ENCODE results near the gene CAMK2D.
"Not testable (repeated sequence)": the region's sequence is repeated elsewhere in the genome, so short reads cannot be mapped to it uniquely, and the experiment has no call there.

The CAMK2D gene

GRCh38 chr4:113763923-113764322 is 2.4 kb upstream of the CAMK2D start:
- H3K9me3 ChIP-seq (ENCODE audit: control insufficient read depth, insufficient read depth, low read length); H3K4me3 ChIP-seq (ENCODE audit: low read length); H3K27ac ChIP-seq (ENCODE audit: low read length); H3K36me3 ChIP-seq (ENCODE audit: control insufficient read depth, insufficient read depth, low read length); H3K27me3 ChIP-seq (ENCODE audit: control insufficient read depth, insufficient read depth, low read length); DNase-seq (ENCODE audit: low read depth, low spot score); H3K4me1 ChIP-seq (ENCODE audit: control insufficient read depth, insufficient read depth, low read length): not testable (repeated sequence)
- WGBS (ENCODE audit: insufficient coverage, insufficient read length), result no CpG with 5 or more reads among the region's 12 CpGs

DNA sequence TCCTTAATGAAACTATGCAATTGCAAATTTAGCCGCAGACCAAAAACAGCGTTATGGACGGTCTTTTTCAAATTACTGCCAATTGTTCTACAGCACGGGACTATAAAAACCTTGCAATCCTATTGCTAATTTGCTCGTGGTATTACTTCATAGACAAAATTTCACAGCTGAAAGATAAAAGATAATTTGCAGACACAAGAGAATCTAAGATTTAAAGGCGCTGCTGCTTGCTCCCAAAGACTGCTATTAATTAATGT is 1.4 kb upstream of the CAMK2D start:
- Histone ChIP-seq H3K4me1 (ENCODE audit: control insufficient read depth, insufficient read depth, low read length) (peaks cover 2% of the 10 kb centered on the region; the same call in 1 of the 2 replicates), H3K9me3 (ENCODE audit: control insufficient read depth, insufficient read depth, low read length) (no peaks in the 10 kb centered on the region), H3K4me3 (ENCODE audit: low read length) (peak overlapping the region; percentile 8; the same call in 1 of the 2 replicates), H3K36me3 (ENCODE audit: control insufficient read depth, insufficient read depth, low read length) (no peaks in the 10 kb centered on the region), H3K27me3 (ENCODE audit: control insufficient read depth, insufficient read depth, low read length) (peaks cover 3% of the 10 kb centered on the region; the same call in 1 of the 2 replicates), H3K27ac (ENCODE audit: low read length) (no peak overlapping the region)
- no CpG with 5 or more reads among the region's 6 CpGs for WGBS (ENCODE audit: insufficient coverage, insufficient read length)
- no peak for DNase-seq (ENCODE audit: low read depth, low spot score)

- H3K9me3 ChIP-seq (ENCODE audit: control insufficient read depth, insufficient read depth, low read length), result no peaks in the 10 kb centered on the region
- H3K36me3 ChIP-seq (ENCODE audit: control insufficient read depth, insufficient read depth, low read length), result no peaks in the 10 kb centered on the region
- no CpG with 5 or more reads among the region's 38 CpGs for WGBS (ENCODE audit: insufficient coverage, insufficient read length)
- H3K27ac ChIP-seq (ENCODE audit: low read length), result no peak overlapping the region
- H3K4me1 ChIP-seq (ENCODE audit: control insufficient read depth, insufficient read depth, low read length), result peaks cover 2% of the 10 kb centered on the region; the same call in 1 of the 2 replicates
- H3K27me3 ChIP-seq (ENCODE audit: control insufficient read depth, insufficient read depth, low read length), result peaks cover 3% of the 10 kb centered on the region; the same call in 1 of the 2 replicates
- peak overlapping the region; percentile 60; the same call in 1 of the 2 replicates for H3K4me3 ChIP-seq (ENCODE audit: low read length)
- peak; percentile 99 for DNase-seq (ENCODE audit: low read depth, low spot score)
Observed at GRCh38 chr4:113762186-113763028, 869 bp upstream of the CAMK2D start.

- Histone ChIP-seq H3K36me3 (ENCODE audit: control insufficient read depth, insufficient read depth, low read length) (no peaks in the 10 kb centered on the region), H3K27me3 (ENCODE audit: control insufficient read depth, insufficient read depth, low read length) (peaks cover 3% of the 10 kb centered on the region; the same call in 1 of the 2 replicates), H3K27ac (ENCODE audit: low read length) (no peak overlapping the region), H3K9me3 (ENCODE audit: control insufficient read depth, insufficient read depth, low read length) (no peaks in the 10 kb centered on the region), H3K4me1 (ENCODE audit: control insufficient read depth, insufficient read depth, low read length) (peaks cover 2% of the 10 kb centered on the region; the same call in 1 of the 2 replicates), H3K4me3 (ENCODE audit: low read length) (peak overlapping the region; percentile 60; the same call in 1 of the 2 replicates)
- no CpG with 5 or more reads among the region's 64 CpGs for WGBS (ENCODE audit: insufficient coverage, insufficient read length)
- DNase-seq (ENCODE audit: low read depth, low spot score), result no peak
Observed at GRCh38 chr4:113760795-113761619, 531 bp downstream of the CAMK2D start.

DNA sequence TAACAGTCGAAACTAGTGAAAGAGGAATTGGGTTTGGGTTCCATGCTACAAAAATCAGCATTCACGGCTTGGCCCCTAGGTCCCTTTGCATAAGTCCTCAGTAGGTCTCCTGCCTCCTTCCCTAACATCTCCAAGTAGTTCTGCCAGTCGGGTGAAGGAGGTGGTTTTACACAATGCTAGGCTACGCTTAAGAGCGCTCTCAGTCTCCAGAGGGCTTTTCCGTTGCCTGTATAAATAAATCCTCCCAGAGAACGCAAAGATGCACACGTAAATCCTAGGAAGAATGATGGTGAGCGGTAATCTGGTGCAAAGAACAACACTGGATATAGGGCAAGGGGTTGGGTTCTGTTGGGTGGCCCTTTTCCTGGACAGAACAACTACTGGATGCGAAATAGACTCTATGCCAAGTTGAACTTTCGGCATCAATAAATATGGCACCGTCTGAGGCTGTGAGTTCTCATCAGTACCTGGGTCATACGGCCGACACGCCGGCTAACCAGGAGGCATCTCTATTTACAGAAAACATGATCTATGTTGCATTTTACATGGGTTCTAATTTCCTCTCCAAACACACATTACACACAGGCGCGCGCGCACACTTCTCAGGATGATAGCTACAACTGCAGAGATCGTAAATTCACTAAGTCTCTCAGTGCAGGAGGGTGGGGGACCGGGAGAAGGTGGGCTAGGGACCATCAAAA is 1.3 kb downstream of the CAMK2D start:
- no peaks in the 10 kb centered on the region for H3K9me3 ChIP-seq (ENCODE audit: control insufficient read depth, insufficient read depth, low read length)
- peaks cover 2% of the 10 kb centered on the region; the same call in 1 of the 2 replicates for H3K4me1 ChIP-seq (ENCODE audit: control insufficient read depth, insufficient read depth, low read length)
- peaks cover 3% of the 10 kb centered on the region; the same call in 1 of the 2 replicates for H3K27me3 ChIP-seq (ENCODE audit: control insufficient read depth, insufficient read depth, low read length)
- WGBS (ENCODE audit: insufficient coverage, insufficient read length), result no CpG with 5 or more reads among the region's 22 CpGs
- H3K27ac ChIP-seq (ENCODE audit: low read length), result no peak overlapping the region
- DNase-seq (ENCODE audit: low read depth, low spot score), result no peak
- no peaks in the 10 kb centered on the region for H3K36me3 ChIP-seq (ENCODE audit: control insufficient read depth, insufficient read depth, low read length)
- H3K4me3 ChIP-seq (ENCODE audit: low read length), result peak overlapping the region; percentile 60; the same call in 1 of the 2 replicates

DNA sequence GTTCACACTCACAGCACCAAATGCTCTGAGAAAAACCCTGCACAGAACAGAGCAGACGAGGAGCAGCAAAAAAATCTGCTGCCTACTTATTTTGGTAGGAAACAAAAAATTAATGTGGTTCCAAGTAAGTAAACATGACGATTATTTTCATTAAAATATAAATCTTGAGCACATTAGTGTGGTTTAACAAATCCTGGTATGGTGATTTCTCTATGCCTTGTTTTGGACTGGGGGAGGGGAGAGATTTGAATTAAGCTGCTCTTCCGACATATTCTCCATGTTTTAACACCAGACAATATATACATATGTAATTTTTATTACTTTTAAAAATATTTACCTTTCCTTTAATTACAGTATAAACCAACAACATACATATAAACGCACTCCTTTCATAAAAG is 1.8 kb downstream of the CAMK2D start:
- Histone ChIP-seq H3K9me3 (ENCODE audit: control insufficient read depth, insufficient read depth, low read length) (no peaks in the 10 kb centered on the region), H3K4me3 (ENCODE audit: low read length) (peak overlapping the region; percentile 60; the same call in 1 of the 2 replicates), H3K36me3 (ENCODE audit: control insufficient read depth, insufficient read depth, low read length) (no peaks in the 10 kb centered on the region), H3K27me3 (ENCODE audit: control insufficient read depth, insufficient read depth, low read length) (peaks cover 3% of the 10 kb centered on the region; the same call in 1 of the 2 replicates), H3K27ac (ENCODE audit: low read length) (no peak overlapping the region), H3K4me1 (ENCODE audit: control insufficient read depth, insufficient read depth, low read length) (peaks cover 2% of the 10 kb centered on the region; the same call in 1 of the 2 replicates)
- WGBS (ENCODE audit: insufficient coverage, insufficient read length), result no CpG with 5 or more reads among the region's 4 CpGs
- no peak for DNase-seq (ENCODE audit: low read depth, low spot score)

DNA sequence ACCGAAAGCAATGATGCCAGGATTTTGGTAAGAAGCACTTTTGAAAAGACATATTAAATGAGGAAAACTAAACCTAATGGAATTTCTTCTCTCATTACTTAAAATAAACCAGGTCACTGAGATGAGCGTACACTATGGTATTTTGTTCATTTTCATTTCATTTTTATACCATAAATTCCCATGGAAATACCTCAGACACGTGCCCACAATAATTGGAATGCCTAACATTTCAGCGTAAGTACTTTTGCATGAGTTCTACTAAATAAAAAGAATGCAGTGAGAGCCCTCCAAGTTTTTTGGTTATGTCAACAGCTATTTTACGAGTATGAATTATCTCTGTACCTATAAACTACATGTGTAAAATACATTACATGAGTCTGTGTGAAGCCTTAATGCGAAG is 3.2 kb downstream of the CAMK2D start:
- DNase-seq (ENCODE audit: low read depth, low spot score), result no peak
- Histone ChIP-seq H3K9me3 (ENCODE audit: control insufficient read depth, insufficient read depth, low read length) (no peaks in the 10 kb centered on the region), H3K36me3 (ENCODE audit: control insufficient read depth, insufficient read depth, low read length) (no peaks in the 10 kb centered on the region), H3K4me3 (ENCODE audit: low read length) (no peak overlapping the region), H3K4me1 (ENCODE audit: control insufficient read depth, insufficient read depth, low read length) (peaks cover 2% of the 10 kb centered on the region; the same call in 1 of the 2 replicates), H3K27me3 (ENCODE audit: control insufficient read depth, insufficient read depth, low read length) (peaks cover 3% of the 10 kb centered on the region; the same call in 1 of the 2 replicates), H3K27ac (ENCODE audit: low read length) (no peak overlapping the region)
- no CpG with 5 or more reads among the region's 6 CpGs for WGBS (ENCODE audit: insufficient coverage, insufficient read length)

DNA sequence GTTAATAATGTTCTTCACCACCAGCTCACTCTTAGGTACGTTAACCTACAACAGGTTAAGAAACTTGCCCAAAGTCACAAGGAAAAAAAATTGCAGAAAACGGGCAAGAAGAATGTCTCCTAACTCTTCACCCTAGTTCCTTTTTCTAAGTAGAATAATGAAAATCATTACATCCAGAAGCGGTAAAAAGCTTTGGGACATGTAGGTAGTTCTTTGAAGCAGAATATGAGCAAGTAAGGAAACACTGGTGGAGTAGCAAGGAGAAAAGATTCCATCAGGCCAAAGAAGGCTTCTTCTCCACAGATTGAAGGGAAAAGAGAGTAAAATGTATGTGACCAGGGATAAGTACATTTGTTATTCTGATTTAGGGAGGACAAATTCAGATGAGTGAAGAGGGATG is 4.1 kb downstream of the CAMK2D start:
- Histone ChIP-seq H3K36me3 (ENCODE audit: control insufficient read depth, insufficient read depth, low read length) (no peaks in the 10 kb centered on the region), H3K4me3 (ENCODE audit: low read length) (no peak overlapping the region), H3K27ac (ENCODE audit: low read length) (no peak overlapping the region), H3K27me3 (ENCODE audit: control insufficient read depth, insufficient read depth, low read length) (peaks cover 3% of the 10 kb centered on the region; the same call in 1 of the 2 replicates), H3K9me3 (ENCODE audit: control insufficient read depth, insufficient read depth, low read length) (no peaks in the 10 kb centered on the region), H3K4me1 (ENCODE audit: control insufficient read depth, insufficient read depth, low read length) (peaks cover 2% of the 10 kb centered on the region; the same call in 1 of the 2 replicates)
- WGBS (ENCODE audit: insufficient coverage, insufficient read length), result no CpG with 5 or more reads among the region's 3 CpGs
- DNase-seq (ENCODE audit: low read depth, low spot score), result no peak

GRCh38 chr4:113756005-113756410 is 5.5 kb downstream of the CAMK2D start:
- no CpG with 5 or more reads among the region's 1 CpG for WGBS (ENCODE audit: insufficient coverage, insufficient read length)
- H3K4me1 ChIP-seq (ENCODE audit: control insufficient read depth, insufficient read depth, low read length), result peaks cover 2% of the 10 kb centered on the region; the same call in 1 of the 2 replicates
- H3K36me3 ChIP-seq (ENCODE audit: control insufficient read depth, insufficient read depth, low read length), result no peaks in the 10 kb centered on the region
- no peaks in the 10 kb centered on the region for H3K9me3 ChIP-seq (ENCODE audit: control insufficient read depth, insufficient read depth, low read length)
- DNase-seq (ENCODE audit: low read depth, low spot score), result no peak
- H3K27me3 ChIP-seq (ENCODE audit: control insufficient read depth, insufficient read depth, low read length), result peaks cover 3% of the 10 kb centered on the region; the same call in 1 of the 2 replicates
- no peak overlapping the region for H3K27ac ChIP-seq (ENCODE audit: low read length)
- no peak overlapping the region for H3K4me3 ChIP-seq (ENCODE audit: low read length)

- Histone ChIP-seq H3K27ac (ENCODE audit: low read length) (no peak overlapping the region), H3K4me1 (ENCODE audit: control insufficient read depth, insufficient read depth, low read length) (no peaks in the 10 kb centered on the region), H3K27me3 (ENCODE audit: control insufficient read depth, insufficient read depth, low read length) (no peaks in the 10 kb centered on the region), H3K36me3 (ENCODE audit: control insufficient read depth, insufficient read depth, low read length) (no peaks in the 10 kb centered on the region), H3K9me3 (ENCODE audit: control insufficient read depth, insufficient read depth, low read length) (no peaks in the 10 kb centered on the region), H3K4me3 (ENCODE audit: low read length) (no peak overlapping the region)
- WGBS (ENCODE audit: insufficient coverage, insufficient read length), result no CpG with 5 or more reads among the region's 1 CpG
- DNase-seq (ENCODE audit: low read depth, low spot score), result no peak
Observed at GRCh38 chr4:113750734-113751133, 10.8 kb downstream of the CAMK2D start.

Data from iPS DF 6.9 (cell line).